HCT116 (cell line): ENCODE data around the gene SEPTIN5. TPM values are rescaled to one million over a fixed set of nuclear protein-coding genes. Genes with fewer than 3 reads are reported as not detected.

Experiments used
- ATAC-seq: fragments of 200-7000 bp; cut with Tn5 transposase; 2 replicates; pipeline ENCODE4 v1.9.1; 2020; ENCODE audit warnings: mild to moderate bottlenecking, moderate library complexity
- BruUV-seq: library from RNA; stranded (reverse); fragments of 400-500 nt; replicated peaks from 2 replicates; lab custom pipeline; 2021; lab: Mats Ljungman, UMichigan
- CTCF ChIA-PET: fragments of 300-600 bp; sonication (Branson Sonifier 250); formaldehyde crosslinking; loops from one replicate; lab custom pipeline; 2021; ENCODE audit warnings: antibody characterized with exemption; lab: Charles Lee
- POLR2A ChIA-PET: fragments of 300-600, 350-600 bp; sonication (Branson Sonifier 250); formaldehyde crosslinking; loops from one replicate; lab custom pipeline; 2021; ENCODE audit warnings: antibody characterized with exemption; lab: Charles Lee
- RAD21 ChIA-PET, 2 experiments: fragments of 300-600 bp; sonication (Branson Sonifier 250); formaldehyde crosslinking; loops; one replicate each; lab custom pipeline; 2023; ENCODE audit warnings: low total read pairs in 2 of 2; ENCODE audit not compliant: uncharacterized antibody in 2 of 2, unreplicated experiment in 2 of 2, low non-redundant PET in 1 of 2; lab: Charles Lee
- DNase-seq: peaks from one replicate; pipeline ENCODE4 v3.0.0-alpha.2; 2010; ENCODE audit warnings: low read depth, low spot score
- H2AFZ ChIP-seq: fragments of 200-600 bp; shearing (Covaris generic), sonication (generic); 2 replicates; pipeline ENCODE4 v1.6.1; 2017; ENCODE audit warnings: low read depth, mixed run types, mixed read lengths, antibody characterized with exemption, low read length; ENCODE audit not compliant: poor library complexity, severe bottlenecking
- H3K27ac ChIP-seq: 2 replicates; pipeline ENCODE4 v1.5.1; 2012; ENCODE audit warnings: low read depth, low read length
- H3K27me3 ChIP-seq: fragments of 200-600 bp; sonication (generic); 2 replicates; pipeline ENCODE4 v1.6.1; 2016; ENCODE audit warnings: mixed run types, low read length, mixed read lengths; ENCODE audit not compliant: insufficient read depth
- H3K36me3 ChIP-seq, 2 experiments: fragments of 200-500 bp in 1 of 2; fragments of 200-600 bp in 1 of 2; sonication (Bioruptor generic) in 1 of 2; sonication (generic) in 1 of 2; 2 replicates each; pipeline versions ENCODE4 v1.5.1 to v1.6.1; 2014 to 2016; ENCODE audit warnings: low read length in 2 of 2, inconsistent platforms in 1 of 2, mixed read lengths in 1 of 2, mixed run types in 1 of 2; ENCODE audit not compliant: insufficient read depth in 2 of 2, control insufficient read depth in 1 of 2
- H3K4me1 ChIP-seq, 2 experiments: fragments of 200-600 bp in 1 of 2; sonication (generic) in 1 of 2; 2 replicates each; pipeline versions ENCODE4 v1.5.1 to v1.6.1; 2012 to 2017; ENCODE audit warnings: low read length in 2 of 2, inconsistent platforms in 1 of 2, mild to moderate bottlenecking in 1 of 2, mixed read lengths in 1 of 2, mixed run types in 1 of 2, moderate library complexity in 1 of 2; ENCODE audit not compliant: insufficient read depth in 2 of 2, control insufficient read depth in 1 of 2
- H3K4me2 ChIP-seq: fragments of 200-600 bp; sonication (generic); 2 replicates; pipeline ENCODE4 v1.6.1; 2017; ENCODE audit warnings: mixed run types, low read length, mixed read lengths
- H3K4me3 ChIP-seq, 2 experiments: fragments of 200-600 bp in 1 of 2; sonication (generic) in 1 of 2; replicated peaks in 1 of 2; 2 replicates each; pipeline ENCODE4 v1.5.1; 2011 to 2016; ENCODE audit warnings: low read length in 2 of 2, control low read depth in 1 of 2, low read depth in 1 of 2, mild to moderate bottlenecking in 1 of 2, mixed read lengths in 1 of 2, mixed run types in 1 of 2
- H3K79me2 ChIP-seq: fragments of 200-600 bp; sonication (generic); 2 replicates; pipeline ENCODE4 v1.6.1; 2017; ENCODE audit warnings: mild to moderate bottlenecking, mixed run types, low read length, moderate library complexity, mixed read lengths; ENCODE audit not compliant: insufficient read depth
- H3K9ac ChIP-seq: fragments of 200-600 bp; sonication (generic); 2 replicates; pipeline ENCODE4 v1.6.1; 2016; ENCODE audit warnings: low read length, mixed read lengths
- H3K9me2 ChIP-seq: fragments of 200-600 bp; sonication (generic), shearing (Covaris generic); 2 replicates; pipeline ENCODE4 v1.6.1; 2017; ENCODE audit warnings: mixed run types, mild to moderate bottlenecking, moderate library complexity; ENCODE audit not compliant: insufficient read depth
- H3K9me3 ChIP-seq, 2 experiments: fragments of 200-500 bp in 1 of 2; fragments of 200-600 bp in 1 of 2; sonication (Bioruptor generic) in 1 of 2; sonication (generic) in 1 of 2; 2 replicates each; pipeline ENCODE4 v1.6.1; 2014 to 2017; ENCODE audit warnings: low read length in 2 of 2, mixed read lengths in 2 of 2, inconsistent platforms in 1 of 2, low read depth in 1 of 2, mild to moderate bottlenecking in 1 of 2, mixed run types in 1 of 2, moderate library complexity in 1 of 2; ENCODE audit not compliant: control insufficient read depth in 1 of 2, insufficient read depth in 1 of 2
- H4K20me1 ChIP-seq: fragments of 200-600 bp; sonication (generic), shearing (Covaris generic); 2 replicates; pipeline ENCODE4 v1.6.1; 2017; ENCODE audit warnings: mixed run types, mild to moderate bottlenecking, moderate library complexity; ENCODE audit not compliant: insufficient read depth
- CBX3 ChIP-seq: IDR thresholded peaks from 2 replicates; pipeline ENCODE4 v1.6.1; 2012; ENCODE audit warnings: low read depth
- CEBPB ChIP-seq: IDR thresholded peaks from 2 replicates; pipeline ENCODE4 v1.6.1; 2012; ENCODE audit warnings: low read depth
- EGR1 ChIP-seq: IDR thresholded peaks from 2 replicates; pipeline ENCODE4 v1.6.1; 2012; ENCODE audit warnings: low read depth
- EZH2 ChIP-seq: fragments of 200-600 bp; sonication (generic); IDR thresholded peaks from 2 replicates; pipeline ENCODE4 v1.6.1; 2017; ENCODE audit warnings: antibody characterized with exemption, mixed run types
- EZH2phosphoT487 ChIP-seq: fragments of 200-600 bp; IDR thresholded peaks from 2 replicates; pipeline ENCODE4 v1.6.1; 2018; ENCODE audit warnings: antibody characterized with exemption, borderline replicate concordance
- FOSL1 ChIP-seq: IDR thresholded peaks from 2 replicates; pipeline ENCODE4 v1.6.1; 2012; ENCODE audit warnings: low read depth
- POLR2A ChIP-seq: IDR thresholded peaks from 2 replicates; pipeline ENCODE4 v1.7.0; 2011; ENCODE audit warnings: borderline replicate concordance; ENCODE audit not compliant: insufficient read depth, insufficient read length; ENCODE audit errors: extremely low read depth
- POLR2AphosphoS5 ChIP-seq: IDR thresholded peaks from 2 replicates; pipeline ENCODE4 v1.6.1; 2011; ENCODE audit warnings: mild to moderate bottlenecking, low read depth, low read length, moderate library complexity
- RAD21 ChIP-seq: IDR thresholded peaks from 2 replicates; pipeline ENCODE4 v1.6.1; 2012; ENCODE audit warnings: low read depth, mild to moderate bottlenecking
- SIN3A ChIP-seq: IDR thresholded peaks from 2 replicates; pipeline ENCODE4 v1.6.1; 2012; ENCODE audit warnings: low read depth
- SP1 ChIP-seq: IDR thresholded peaks from 2 replicates; pipeline ENCODE4 v1.6.1; 2012; ENCODE audit warnings: low read depth
- SRF ChIP-seq: IDR thresholded peaks from 2 replicates; pipeline ENCODE4 v1.6.1; 2012; ENCODE audit warnings: low read depth
- TCF7L2 ChIP-seq: IDR thresholded peaks from 2 replicates; pipeline ENCODE4 v1.7.0; 2011; ENCODE audit warnings: borderline replicate concordance, inconsistent platforms; ENCODE audit not compliant: insufficient read depth, insufficient read length; ENCODE audit errors: extremely low read depth
- YY1 ChIP-seq: IDR thresholded peaks from 2 replicates; pipeline ENCODE4 v1.6.1; 2011; ENCODE audit warnings: low read length, low read depth, moderate library complexity, mild to moderate bottlenecking; ENCODE audit not compliant: insufficient replicate concordance; ENCODE audit errors: extremely low read depth
- ZBTB33 ChIP-seq: IDR thresholded peaks from 2 replicates; pipeline ENCODE4 v1.6.1; 2011; ENCODE audit warnings: mild to moderate bottlenecking, low read length, moderate library complexity; ENCODE audit not compliant: insufficient replicate concordance; ENCODE audit errors: extremely low read depth
- ZNF274 ChIP-seq: fragments of 200-500 bp; sonication (Bioruptor generic); IDR thresholded peaks from 2 replicates; pipeline ENCODE4 v1.6.1; 2014; ENCODE audit warnings: mild to moderate bottlenecking, low read depth, low read length, inconsistent platforms
- intact Hi-C: fragments of 100-400 bp; cut with micrococcal nuclease; formaldehyde crosslinking; loops from 2 replicates; pipeline ENCODE4 v1.10.0; 2022
- total RNA-seq: library from RNA; stranded (reverse); gene quantifications from one replicate; pipeline ENCODE4 v1.2.1, GENCODE V29; 2021; ENCODE audit not compliant: unreplicated experiment
- TF ChIP-seq, protein P1 (sequence below): IDR thresholded peaks from 2 replicates; pipeline ENCODE4 v1.6.1; 2012; ENCODE audit warnings: low read depth
- TF ChIP-seq, protein P2 (sequence below): IDR thresholded peaks from 2 replicates; pipeline ENCODE4 v1.6.1; 2012
- TF ChIP-seq, protein P3 (sequence below), 3 experiments: fragments of 200-600 bp in 1 of 3; sonication (generic) in 1 of 3; IDR thresholded peaks in 2 of 3; conservative IDR thresholded peaks in 1 of 3; 2 replicates each; pipeline ENCODE4 v1.5.1; 2012 to 2017; ENCODE audit warnings: low read depth in 2 of 3, low read length in 2 of 3, antibody characterized with exemption in 1 of 3, borderline replicate concordance in 1 of 3, control low read depth in 1 of 3, mild to moderate bottlenecking in 1 of 3, mixed read lengths in 1 of 3, mixed run types in 1 of 3, moderate library complexity in 1 of 3; ENCODE audit not compliant: insufficient read depth in 1 of 3
- TF ChIP-seq, protein P4 (sequence below): IDR thresholded peaks from 2 replicates; pipeline ENCODE4 v1.6.1; 2012

The SEPTIN5 gene
- total RNA-seq, 1 experiment from 2014 or later = 9.0 TPM

- Histone ChIP-seq H3K27ac (no peak overlapping the region), H3K9me2 (no peaks in the 10 kb centered on the region), H3K9ac (no peak overlapping the region), H3K36me3 (no peaks in the 10 kb centered on the region), H2AFZ (no peak overlapping the region), H3K27me3 (no peaks in the 10 kb centered on the region), H3K4me2 (no peak overlapping the region), H3K4me1 (no peaks in the 10 kb centered on the region), H3K9me3 (no peaks in the 10 kb centered on the region), H3K79me2 (no peaks in the 10 kb centered on the region), H3K4me3 (no peak overlapping the region), H4K20me1 (no peaks in the 10 kb centered on the region)
- intact Hi-C loops = no loop called here
- DNase-seq (no peak), ATAC-seq (no peak)
- CTCF ChIA-PET = interaction anchor here (1.4 to 1.6 kb wide), 2 partner anchors 9 to 12 kb away, joined by 4 to 6 read pairs; no protein-coding TSS in a partner anchor
- no TSS peak for BruUV-seq
- POLR2A ChIA-PET = no interaction called here
- RAD21 ChIA-PET = interaction anchor here in 1 of 2 experiments (1.6 kb wide), 1 partner anchor 52 kb away, joined by 7 read pairs; no protein-coding TSS in a partner anchor
- TF ChIP-seq, protein P1, sequence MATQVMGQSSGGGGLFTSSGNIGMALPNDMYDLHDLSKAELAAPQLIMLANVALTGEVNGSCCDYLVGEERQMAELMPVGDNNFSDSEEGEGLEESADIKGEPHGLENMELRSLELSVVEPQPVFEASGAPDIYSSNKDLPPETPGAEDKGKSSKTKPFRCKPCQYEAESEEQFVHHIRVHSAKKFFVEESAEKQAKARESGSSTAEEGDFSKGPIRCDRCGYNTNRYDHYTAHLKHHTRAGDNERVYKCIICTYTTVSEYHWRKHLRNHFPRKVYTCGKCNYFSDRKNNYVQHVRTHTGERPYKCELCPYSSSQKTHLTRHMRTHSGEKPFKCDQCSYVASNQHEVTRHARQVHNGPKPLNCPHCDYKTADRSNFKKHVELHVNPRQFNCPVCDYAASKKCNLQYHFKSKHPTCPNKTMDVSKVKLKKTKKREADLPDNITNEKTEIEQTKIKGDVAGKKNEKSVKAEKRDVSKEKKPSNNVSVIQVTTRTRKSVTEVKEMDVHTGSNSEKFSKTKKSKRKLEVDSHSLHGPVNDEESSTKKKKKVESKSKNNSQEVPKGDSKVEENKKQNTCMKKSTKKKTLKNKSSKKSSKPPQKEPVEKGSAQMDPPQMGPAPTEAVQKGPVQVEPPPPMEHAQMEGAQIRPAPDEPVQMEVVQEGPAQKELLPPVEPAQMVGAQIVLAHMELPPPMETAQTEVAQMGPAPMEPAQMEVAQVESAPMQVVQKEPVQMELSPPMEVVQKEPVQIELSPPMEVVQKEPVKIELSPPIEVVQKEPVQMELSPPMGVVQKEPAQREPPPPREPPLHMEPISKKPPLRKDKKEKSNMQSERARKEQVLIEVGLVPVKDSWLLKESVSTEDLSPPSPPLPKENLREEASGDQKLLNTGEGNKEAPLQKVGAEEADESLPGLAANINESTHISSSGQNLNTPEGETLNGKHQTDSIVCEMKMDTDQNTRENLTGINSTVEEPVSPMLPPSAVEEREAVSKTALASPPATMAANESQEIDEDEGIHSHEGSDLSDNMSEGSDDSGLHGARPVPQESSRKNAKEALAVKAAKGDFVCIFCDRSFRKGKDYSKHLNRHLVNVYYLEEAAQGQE = no peak
- no peak for TF ChIP-seq POLR2A
- no peak for TF ChIP-seq ZNF274
- no peak for TF ChIP-seq EGR1
- no peak for TF ChIP-seq RAD21
- TF ChIP-seq, protein P2, sequence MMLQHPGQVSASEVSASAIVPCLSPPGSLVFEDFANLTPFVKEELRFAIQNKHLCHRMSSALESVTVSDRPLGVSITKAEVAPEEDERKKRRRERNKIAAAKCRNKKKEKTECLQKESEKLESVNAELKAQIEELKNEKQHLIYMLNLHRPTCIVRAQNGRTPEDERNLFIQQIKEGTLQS = no peak
- no peak for TF ChIP-seq FOSL1
- TF ChIP-seq EZH2 = no peak
- no peak for TF ChIP-seq SP1
- TF ChIP-seq CEBPB = no peak
- TF ChIP-seq, protein P3, sequence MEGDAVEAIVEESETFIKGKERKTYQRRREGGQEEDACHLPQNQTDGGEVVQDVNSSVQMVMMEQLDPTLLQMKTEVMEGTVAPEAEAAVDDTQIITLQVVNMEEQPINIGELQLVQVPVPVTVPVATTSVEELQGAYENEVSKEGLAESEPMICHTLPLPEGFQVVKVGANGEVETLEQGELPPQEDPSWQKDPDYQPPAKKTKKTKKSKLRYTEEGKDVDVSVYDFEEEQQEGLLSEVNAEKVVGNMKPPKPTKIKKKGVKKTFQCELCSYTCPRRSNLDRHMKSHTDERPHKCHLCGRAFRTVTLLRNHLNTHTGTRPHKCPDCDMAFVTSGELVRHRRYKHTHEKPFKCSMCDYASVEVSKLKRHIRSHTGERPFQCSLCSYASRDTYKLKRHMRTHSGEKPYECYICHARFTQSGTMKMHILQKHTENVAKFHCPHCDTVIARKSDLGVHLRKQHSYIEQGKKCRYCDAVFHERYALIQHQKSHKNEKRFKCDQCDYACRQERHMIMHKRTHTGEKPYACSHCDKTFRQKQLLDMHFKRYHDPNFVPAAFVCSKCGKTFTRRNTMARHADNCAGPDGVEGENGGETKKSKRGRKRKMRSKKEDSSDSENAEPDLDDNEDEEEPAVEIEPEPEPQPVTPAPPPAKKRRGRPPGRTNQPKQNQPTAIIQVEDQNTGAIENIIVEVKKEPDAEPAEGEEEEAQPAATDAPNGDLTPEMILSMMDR (IDR thresholded peaks at IDR 0.05 in 2 of 3, conservative IDR thresholded peaks at IDR 0.05 in 1 of 3; ENCODE audit: borderline replicate concordance in 1 of 3, insufficient read depth in 1 of 3, low read depth in 2 of 3, low read length in 2 of 3) = no peak
- no peak for TF ChIP-seq TCF7L2
- no peak for TF ChIP-seq EZH2phosphoT487
- TF ChIP-seq SIN3A = no peak
- TF ChIP-seq ZBTB33 = no peak
- TF ChIP-seq, protein P4, sequence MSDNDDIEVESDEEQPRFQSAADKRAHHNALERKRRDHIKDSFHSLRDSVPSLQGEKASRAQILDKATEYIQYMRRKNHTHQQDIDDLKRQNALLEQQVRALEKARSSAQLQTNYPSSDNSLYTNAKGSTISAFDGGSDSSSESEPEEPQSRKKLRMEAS = no peak
- TF ChIP-seq YY1 = no peak
- TF ChIP-seq CBX3 = no peak
- TF ChIP-seq SRF = no peak
- no peak for TF ChIP-seq POLR2AphosphoS5
Measured at GRCh38 chr22:19678949-19679521, 35.3 kb upstream of the SEPTIN5 start.
